ENCODE data around the gene ISG15.
A peak's percentile ranks its signal among the peaks of the same experiment; 100 is the strongest.
"Not testable (repeated sequence)": the region's sequence is repeated elsewhere in the genome, so short reads cannot be mapped to it uniquely, and the experiment has no call there.

The ISG15 gene

GRCh38 chr1:1026599-1027413, 13.5 kb downstream of the ISG15 start:
- TF ChIP-seq CTCF (conservative IDR thresholded peaks at IDR 0.05; ENCODE audit: low read length): no peak
- no peak overlapping the region for H3K4me3 ChIP-seq (ENCODE audit: low read length)
- DNase-seq (ENCODE audit: low read depth): no peak

- TF ChIP-seq CTCF (conservative IDR thresholded peaks at IDR 0.05; ENCODE audit: low read length): no peak
Observed at GRCh38 chr1:1027791-1028190, 14.5 kb downstream of the ISG15 start.

GRCh38 chr1:1030867-1031658, 17.8 kb downstream of the ISG15 start:
- H3K4me3 ChIP-seq (ENCODE audit: low read length); DNase-seq (ENCODE audit: low read depth): not testable (repeated sequence)

More at GRCh38 chr1:1027791-1028190, 14.5 kb downstream of the ISG15 start:
- no peak for DNase-seq (ENCODE audit: low read depth)
- H3K4me3 ChIP-seq (ENCODE audit: low read length): no peak overlapping the region

- no peak for DNase-seq (ENCODE audit: low read depth)
- no peak for TF ChIP-seq CTCF (conservative IDR thresholded peaks at IDR 0.05; ENCODE audit: low read length)
- no peak overlapping the region for H3K4me3 ChIP-seq (ENCODE audit: low read length)
Observed at GRCh38 chr1:1031659-1032235, 18.4 kb downstream of the ISG15 start.

- TF ChIP-seq CTCF (conservative IDR thresholded peaks at IDR 0.05; ENCODE audit: low read length): no peak
- no peak for DNase-seq (ENCODE audit: low read depth)
- no peak overlapping the region for H3K4me3 ChIP-seq (ENCODE audit: low read length)
Observed at GRCh38 chr1:1032424-1032823, 19.1 kb downstream of the ISG15 start.

GRCh38 chr1:1033009-1033587, 19.8 kb downstream of the ISG15 start:
- no peak overlapping the region for H3K4me3 ChIP-seq (ENCODE audit: low read length)
- DNase-seq (ENCODE audit: low read depth): peak; percentile 35
- TF ChIP-seq CTCF (conservative IDR thresholded peaks at IDR 0.05; ENCODE audit: low read length): peak; percentile 52

- no peak for TF ChIP-seq CTCF (conservative IDR thresholded peaks at IDR 0.05; ENCODE audit: low read length)
- DNase-seq (ENCODE audit: low read depth): no peak
- no peak overlapping the region for H3K4me3 ChIP-seq (ENCODE audit: low read length)
Observed at GRCh38 chr1:1033731-1034438, 20.6 kb downstream of the ISG15 start.
